ENCODE data around the gene ACSL6.

- TF ChIP-seq CTCF (IDR thresholded peaks at IDR 0.05; ENCODE audit: poor library complexity), result no peak
- no peak for TF ChIP-seq EZH2 (IDR thresholded peaks at IDR 0.05; ENCODE audit: borderline replicate concordance)
- no peak for TF ChIP-seq EZH2phosphoT487 (IDR thresholded peaks at IDR 0.05; ENCODE audit: low read depth, severe bottlenecking, unreplicated experiment)
Measured at GRCh38 chr5:132050136-132050535, 38.7 kb upstream of the ACSL6 start.

All from hepatocyte (in vitro differentiated cells).